Activated naive CD8-positive, alpha-beta T cell treated with anti-CD3 and anti-CD28 coated beads, Interleukin-2, amount 50 U/mL, for 24 hours (primary cell): Measurements from ENCODE around the gene SETD7.
"Not testable (repeated sequence)": the region's sequence is repeated elsewhere in the genome, so short reads cannot be mapped to it uniquely, and the experiment has no call there.

Source experiments
- ATAC-seq: fragments of 150-1000 bp; cut with Tn5 transposase; one replicate; pipeline ENCODE4 v1.10.0; 2021
- DNase-seq: peaks from one replicate; pipeline ENCODE4 v3.0.0; 2021
- H3K27ac Mint-ChIP-seq: one replicate; pipeline ENCODE4 v1.8.0; 2021; ENCODE audit warnings: mild to moderate bottlenecking, mixed read lengths
- H3K27me3 Mint-ChIP-seq: one replicate; pipeline ENCODE4 v1.8.0; 2021; ENCODE audit warnings: mixed read lengths
- H3K36me3 Mint-ChIP-seq: one replicate; pipeline ENCODE4 v1.8.0; 2021; ENCODE audit warnings: low read depth, mixed read lengths
- H3K4me1 Mint-ChIP-seq: one replicate; pipeline ENCODE4 v1.8.0; 2021; ENCODE audit warnings: mixed read lengths
- H3K4me3 Mint-ChIP-seq: one replicate; pipeline ENCODE4 v1.8.0; 2021; ENCODE audit warnings: mild to moderate bottlenecking, moderate library complexity, mixed read lengths
- H3K9me3 Mint-ChIP-seq: one replicate; pipeline ENCODE4 v1.8.0; 2021; ENCODE audit warnings: mixed read lengths

SETD7 gene

DNA sequence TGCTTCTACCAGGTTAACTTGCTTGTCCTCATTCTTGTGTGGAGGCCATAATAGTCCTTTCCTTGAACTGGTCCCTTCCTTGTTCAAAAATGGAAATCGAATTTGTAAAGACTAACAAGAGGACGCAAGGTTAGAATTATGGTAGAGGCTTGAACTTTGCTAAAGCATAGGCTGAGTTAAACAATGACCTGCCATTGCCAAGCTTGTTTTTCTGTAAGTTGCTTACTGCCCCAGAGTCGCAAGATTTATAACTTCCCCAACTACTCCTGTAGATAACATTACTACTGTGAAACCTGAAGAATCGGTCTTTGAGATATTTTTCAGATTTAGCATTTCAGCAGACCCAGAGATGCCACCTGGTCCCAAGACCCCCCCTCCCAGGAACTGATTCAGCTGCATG lies 56.8 kb downstream of the SETD7 start:
- H3K4me1 Mint-ChIP-seq = no peaks in the 10 kb centered on the region
- H3K27ac Mint-ChIP-seq = no peak overlapping the region
- H3K27me3 Mint-ChIP-seq = no peaks in the 10 kb centered on the region
- ATAC-seq = no peak
- no peaks in the 10 kb centered on the region for H3K36me3 Mint-ChIP-seq
- H3K4me3 Mint-ChIP-seq = no peak overlapping the region
- DNase-seq = no peak
- no peaks in the 10 kb centered on the region for H3K9me3 Mint-ChIP-seq

- DNase-seq (no peak), ATAC-seq (no peak)
- Mint-ChIP-seq H3K36me3 (no peaks in the 10 kb centered on the region), H3K4me3 (no peak overlapping the region), H3K27ac (no peak overlapping the region), H3K9me3 (no peaks in the 10 kb centered on the region), H3K27me3 (no peaks in the 10 kb centered on the region), H3K4me1 (no peaks in the 10 kb centered on the region)
These were observed 62.8 kb downstream of the SETD7 start for GRCh38 chr4:139493176-139493575.

DNA sequence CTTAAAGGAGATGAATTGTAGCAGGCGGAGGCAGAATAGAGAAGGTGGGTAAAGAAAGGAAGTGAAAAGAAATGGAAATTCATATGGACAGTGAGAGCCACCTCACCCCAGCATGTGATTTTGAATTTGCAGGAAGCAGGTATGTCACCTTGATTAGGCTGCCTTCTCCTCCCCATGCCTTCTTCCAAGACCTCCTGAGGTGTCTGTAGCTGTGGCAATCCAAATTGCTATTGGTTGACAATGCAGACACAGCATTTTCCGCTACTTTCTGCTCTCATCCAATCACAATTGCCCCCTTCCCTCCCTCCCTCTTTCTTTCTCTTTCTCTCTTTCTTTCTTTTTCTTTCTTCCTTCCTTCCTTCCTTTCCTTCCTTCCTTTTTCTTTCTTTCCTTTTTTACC lies 63.6 kb downstream of the SETD7 start:
- ATAC-seq = no peak
- no peaks in the 10 kb centered on the region for H3K27me3 Mint-ChIP-seq
- no peak overlapping the region for H3K4me3 Mint-ChIP-seq
- no peak for DNase-seq
- H3K9me3 Mint-ChIP-seq = no peaks in the 10 kb centered on the region
- H3K4me1 Mint-ChIP-seq = no peaks in the 10 kb centered on the region
- no peak overlapping the region for H3K27ac Mint-ChIP-seq
- no peaks in the 10 kb centered on the region for H3K36me3 Mint-ChIP-seq

DNA sequence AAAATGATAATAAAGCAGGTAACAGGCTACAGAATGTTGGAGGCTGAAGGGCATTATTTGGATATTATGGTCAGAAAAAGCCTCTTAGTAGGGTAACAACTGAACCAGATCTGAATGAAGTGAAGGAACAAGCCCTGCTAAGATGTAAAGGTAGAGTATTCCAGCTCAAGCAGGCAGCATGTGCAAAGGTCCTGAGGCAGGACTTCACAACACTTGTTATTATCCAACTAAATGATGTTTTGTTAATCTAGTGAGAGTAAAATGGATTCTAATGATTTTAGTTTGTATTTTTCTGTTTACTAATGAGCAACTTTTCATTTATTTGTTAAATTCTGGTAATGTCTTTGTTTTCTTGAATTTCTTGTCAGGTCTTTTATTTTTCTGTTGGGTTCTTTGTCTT lies 66.4 kb downstream of the SETD7 start:
- H3K4me3 Mint-ChIP-seq = no peak overlapping the region
- no peak for DNase-seq
- H3K36me3 Mint-ChIP-seq = no peaks in the 10 kb centered on the region
- ATAC-seq = no peak
- H3K4me1 Mint-ChIP-seq = no peaks in the 10 kb centered on the region
- no peak overlapping the region for H3K27ac Mint-ChIP-seq
- H3K27me3 Mint-ChIP-seq = peaks cover 2% of the 10 kb centered on the region
- H3K9me3 Mint-ChIP-seq = no peaks in the 10 kb centered on the region

GRCh38 chr4:139488442-139488841 lies 67.6 kb downstream of the SETD7 start:
- H3K27me3 Mint-ChIP-seq = peaks cover 2% of the 10 kb centered on the region
- H3K36me3 Mint-ChIP-seq = no peaks in the 10 kb centered on the region
- ATAC-seq (no peak), DNase-seq (no peak)
- H3K27ac Mint-ChIP-seq = no peak overlapping the region
- no peaks in the 10 kb centered on the region for H3K9me3 Mint-ChIP-seq
- no peaks in the 10 kb centered on the region for H3K4me1 Mint-ChIP-seq
- no peak overlapping the region for H3K4me3 Mint-ChIP-seq

GRCh38 chr4:139484783-139485311 lies 71.2 kb downstream of the SETD7 start:
- Mint-ChIP-seq H3K4me3 (no peak overlapping the region), H3K4me1 (no peaks in the 10 kb centered on the region)

DNA sequence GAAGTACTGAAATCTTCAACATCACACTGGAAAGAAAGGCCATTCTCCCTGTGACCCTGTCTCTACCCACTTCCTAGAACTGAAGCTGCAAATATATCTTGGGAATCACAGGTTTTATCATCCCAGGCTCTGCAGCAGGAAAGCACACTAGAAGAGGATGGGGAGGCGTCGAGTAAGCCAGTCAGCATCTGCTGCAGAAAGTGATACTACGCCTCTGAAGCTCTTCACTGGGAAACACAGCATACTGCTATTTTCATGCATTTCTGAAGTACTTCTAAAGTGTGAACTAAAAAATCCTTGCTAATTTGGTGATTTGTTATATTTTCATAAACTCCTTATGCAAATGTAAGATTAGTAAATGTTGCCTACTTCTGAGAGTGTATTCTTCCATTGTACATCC lies 73.0 kb downstream of the SETD7 start:
- peaks cover 4% of the 10 kb centered on the region for H3K4me1 Mint-ChIP-seq
- no peaks in the 10 kb centered on the region for H3K36me3 Mint-ChIP-seq
- no peaks in the 10 kb centered on the region for H3K9me3 Mint-ChIP-seq
- no peak overlapping the region for H3K4me3 Mint-ChIP-seq
- H3K27ac Mint-ChIP-seq = no peak overlapping the region
- DNase-seq (no peak), ATAC-seq (no peak)
- peaks cover 2% of the 10 kb centered on the region for H3K27me3 Mint-ChIP-seq

More at GRCh38 chr4:139484783-139485311, 71.2 kb downstream of the SETD7 start:
- Mint-ChIP-seq H3K27me3 (peaks cover 2% of the 10 kb centered on the region), H3K36me3 (no peaks in the 10 kb centered on the region), H3K9me3 (no peaks in the 10 kb centered on the region), H3K27ac (no peak overlapping the region)
- DNase-seq (no peak), ATAC-seq (no peak)

DNA sequence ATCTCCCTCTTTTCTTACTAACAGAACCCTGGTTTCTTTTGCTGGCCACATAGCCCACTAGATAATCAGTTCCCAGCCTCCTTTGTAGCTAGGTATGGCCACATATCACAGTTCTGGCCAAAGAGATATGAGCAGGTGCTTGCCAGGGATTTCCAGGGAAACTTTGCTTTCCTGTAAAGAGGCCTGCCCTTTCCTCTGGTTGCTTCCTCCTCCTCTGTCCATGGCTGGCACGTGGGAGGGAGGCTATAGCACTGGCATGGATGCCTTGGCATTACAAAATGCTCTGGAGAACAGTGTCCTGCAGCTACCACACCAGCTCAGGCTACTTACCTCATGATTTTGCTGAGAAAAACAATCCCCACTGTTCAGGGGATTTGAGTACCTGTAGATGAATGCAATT lies 74.6 kb downstream of the SETD7 start:
- H3K9me3 Mint-ChIP-seq = no peaks in the 10 kb centered on the region
- H3K27me3 Mint-ChIP-seq = peaks cover 2% of the 10 kb centered on the region
- ATAC-seq = no peak
- H3K36me3 Mint-ChIP-seq = no peaks in the 10 kb centered on the region
- H3K27ac Mint-ChIP-seq = no peak overlapping the region
- no peak overlapping the region for H3K4me3 Mint-ChIP-seq
- peaks cover 4% of the 10 kb centered on the region for H3K4me1 Mint-ChIP-seq
- DNase-seq = no peak

GRCh38 chr4:139476363-139476762 lies 79.7 kb downstream of the SETD7 start:
- H3K9me3 Mint-ChIP-seq = peaks cover 6% of the 10 kb centered on the region
- no peak overlapping the region for H3K27ac Mint-ChIP-seq
- DNase-seq (no peak), ATAC-seq (no peak)
- H3K4me1 Mint-ChIP-seq = peaks cover 7% of the 10 kb centered on the region
- H3K27me3 Mint-ChIP-seq = no peaks in the 10 kb centered on the region
- peaks cover 18% of the 10 kb centered on the region for H3K36me3 Mint-ChIP-seq
- no peak overlapping the region for H3K4me3 Mint-ChIP-seq

DNA sequence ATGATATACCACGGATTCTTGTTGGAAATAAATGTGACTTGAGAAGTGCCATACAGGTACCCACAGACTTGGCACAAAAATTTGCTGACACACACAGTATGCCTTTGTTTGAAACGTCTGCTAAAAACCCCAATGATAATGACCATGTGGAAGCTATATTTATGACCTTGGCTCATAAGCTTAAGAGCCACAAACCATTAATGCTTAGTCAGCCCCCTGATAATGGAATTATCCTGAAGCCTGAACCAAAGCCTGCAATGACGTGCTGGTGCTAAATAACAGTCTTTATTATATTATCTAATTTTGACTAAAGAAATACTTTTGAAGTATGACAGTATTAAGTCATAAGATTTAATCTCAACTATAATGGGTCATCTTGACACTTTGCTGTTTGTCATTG lies 83.2 kb downstream of the SETD7 start:
- Mint-ChIP-seq H3K27ac (no peak overlapping the region), H3K9me3 (peaks cover 23% of the 10 kb centered on the region), H3K4me3 (no peak overlapping the region), H3K27me3 (no peaks in the 10 kb centered on the region), H3K36me3 (peaks cover 35% of the 10 kb centered on the region), H3K4me1 (peaks cover 6% of the 10 kb centered on the region)
- DNase-seq (no peak), ATAC-seq (no peak)

DNA sequence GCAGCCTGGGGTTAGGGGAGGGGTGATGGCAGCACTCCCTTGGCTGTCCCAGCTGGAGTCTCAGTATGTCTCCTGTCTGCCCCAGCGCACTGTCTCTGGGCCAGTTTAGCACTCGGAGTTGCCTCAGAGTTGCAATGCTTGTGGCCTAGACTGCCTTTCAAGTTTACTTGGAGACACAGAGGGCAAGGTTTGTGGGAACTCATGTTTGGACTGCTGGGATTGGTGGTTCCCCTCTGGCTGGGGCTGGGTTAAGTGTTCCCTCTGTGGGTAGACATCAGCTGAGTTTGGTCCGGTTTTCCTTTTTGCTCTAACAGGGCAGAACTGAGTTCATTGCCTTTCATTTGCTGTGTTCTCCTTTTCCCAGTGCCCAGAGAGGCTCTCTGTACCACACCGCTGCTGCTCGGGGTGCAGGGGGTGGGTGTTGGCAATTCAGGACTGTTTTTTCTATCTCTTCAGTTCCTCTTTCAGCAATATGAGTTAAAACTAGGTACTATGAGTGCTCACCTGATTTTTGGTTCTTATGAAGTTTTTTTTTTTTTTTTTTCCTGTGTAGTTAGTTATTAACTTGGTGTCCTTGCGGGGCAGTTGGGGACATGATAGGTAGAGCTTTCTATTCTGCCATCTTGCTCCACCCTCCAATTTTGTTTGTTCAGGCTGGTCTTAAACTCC lies 84.9 kb downstream of the SETD7 start:
- Mint-ChIP-seq H3K9me3 (peaks cover 24% of the 10 kb centered on the region), H3K4me3 (no peak overlapping the region), H3K4me1 (peaks cover 6% of the 10 kb centered on the region), H3K27ac (no peak overlapping the region), H3K27me3 (no peaks in the 10 kb centered on the region), H3K36me3 (peaks cover 36% of the 10 kb centered on the region)
- ATAC-seq (no peak), DNase-seq (no peak)

GRCh38 chr4:139470295-139470694 lies 85.7 kb downstream of the SETD7 start:
- Mint-ChIP-seq H3K4me3 (no peak overlapping the region), H3K27ac (no peak overlapping the region), H3K4me1 (peaks cover 8% of the 10 kb centered on the region), H3K9me3 (peaks cover 24% of the 10 kb centered on the region), H3K27me3 (no peaks in the 10 kb centered on the region), H3K36me3 (peaks cover 36% of the 10 kb centered on the region)
- ATAC-seq (no peak), DNase-seq (no peak)

DNA sequence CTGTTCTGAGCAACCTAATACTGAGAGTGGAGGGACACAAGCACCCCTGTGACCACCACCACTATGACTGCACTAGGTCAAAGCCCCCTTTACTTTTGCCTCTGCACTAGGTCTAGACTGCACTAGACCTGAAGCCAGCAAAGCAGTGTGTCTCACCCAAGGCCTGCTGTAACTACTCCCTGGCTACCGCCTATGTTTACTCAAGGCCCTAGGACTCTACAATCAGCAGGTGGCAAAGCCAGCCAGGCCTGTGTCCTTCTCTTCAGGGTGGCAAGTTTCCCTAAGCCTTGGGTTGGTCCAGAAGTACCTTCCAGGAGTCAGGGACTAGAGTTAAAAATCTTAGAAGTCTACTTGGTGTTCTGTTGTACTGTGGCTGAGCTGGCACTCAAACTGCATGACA lies 86.2 kb downstream of the SETD7 start:
- no peak for DNase-seq
- Mint-ChIP-seq H3K36me3 (peaks cover 36% of the 10 kb centered on the region), H3K27ac (no peak overlapping the region), H3K27me3 (no peaks in the 10 kb centered on the region), H3K9me3 (peaks cover 24% of the 10 kb centered on the region), H3K4me3 (no peak overlapping the region), H3K4me1 (peaks cover 8% of the 10 kb centered on the region)
- ATAC-seq = no peak

DNA sequence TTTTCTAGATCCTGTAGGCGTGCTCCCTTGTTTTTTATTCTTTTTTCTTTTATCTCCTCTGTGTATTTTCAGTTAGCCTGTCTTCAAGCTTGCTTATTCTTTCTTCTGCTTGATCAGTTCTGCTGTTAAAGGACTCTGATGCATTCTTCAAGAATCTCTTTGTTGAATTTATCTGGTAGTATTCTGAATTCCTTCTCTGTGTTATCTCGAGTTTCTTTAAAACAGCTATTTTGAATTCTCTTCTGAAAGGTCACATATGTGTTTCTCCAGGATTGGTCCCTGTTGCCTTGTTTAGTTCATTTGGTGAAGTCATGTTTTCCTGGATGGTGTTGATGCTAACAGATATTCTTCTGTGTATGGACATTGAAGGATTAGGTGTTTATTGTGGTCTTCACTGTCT lies 86.8 kb downstream of the SETD7 start:
- no peaks in the 10 kb centered on the region for H3K27me3 Mint-ChIP-seq
- ATAC-seq (no peak), DNase-seq (no peak)
- no peak overlapping the region for H3K27ac Mint-ChIP-seq
- peaks cover 34% of the 10 kb centered on the region for H3K36me3 Mint-ChIP-seq
- peaks cover 24% of the 10 kb centered on the region for H3K9me3 Mint-ChIP-seq
- H3K4me3 Mint-ChIP-seq = no peak overlapping the region
- H3K4me1 Mint-ChIP-seq = peaks cover 8% of the 10 kb centered on the region

GRCh38 chr4:139468756-139469155 lies 87.3 kb downstream of the SETD7 start:
- H3K4me1 Mint-ChIP-seq, H3K27ac Mint-ChIP-seq, DNase-seq, ATAC-seq, H3K4me3 Mint-ChIP-seq, H3K27me3 Mint-ChIP-seq: not testable (repeated sequence)
- peaks cover 34% of the 10 kb centered on the region for H3K36me3 Mint-ChIP-seq
- H3K9me3 Mint-ChIP-seq = peaks cover 24% of the 10 kb centered on the region

DNA sequence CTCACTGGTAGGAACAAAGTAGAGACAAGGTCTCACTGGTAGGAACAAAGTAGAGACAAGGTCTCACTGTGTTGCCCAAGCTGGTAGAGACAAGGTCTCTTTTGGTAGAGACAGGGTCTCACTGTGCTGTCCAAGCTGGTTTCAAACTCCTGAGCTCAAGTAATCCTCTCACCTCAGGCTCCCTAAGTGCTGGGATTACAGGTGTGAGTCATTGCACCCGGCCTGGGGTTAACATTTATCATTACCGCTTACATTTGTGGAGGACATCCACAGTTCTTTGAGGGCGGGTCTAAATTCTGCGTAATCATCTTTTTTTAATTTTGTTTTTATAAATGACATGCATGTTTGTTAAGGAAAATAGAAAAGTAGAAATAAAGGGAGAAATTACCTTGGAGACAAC lies 90.1 kb downstream of the SETD7 start:
- DNase-seq (no peak), ATAC-seq (no peak)
- H3K27me3 Mint-ChIP-seq = no peaks in the 10 kb centered on the region
- H3K36me3 Mint-ChIP-seq = peaks cover 26% of the 10 kb centered on the region
- H3K27ac Mint-ChIP-seq = no peak overlapping the region
- H3K9me3 Mint-ChIP-seq = peaks cover 16% of the 10 kb centered on the region
- H3K4me1 Mint-ChIP-seq = peaks cover 8% of the 10 kb centered on the region
- H3K4me3 Mint-ChIP-seq = no peak overlapping the region
